GM19324 (cell line): ENCODE results near the gene TAF11L5.
"Not testable (repeated sequence)": the region's sequence is repeated elsewhere in the genome, so short reads cannot be mapped to it uniquely, and the experiment has no call there.

ENCODE experiments used
- ATAC-seq: cut with Tn5 transposase; IDR thresholded peaks from one replicate; pipeline ENCODE4 v1.9.1; 2021; ENCODE audit warnings: mild to moderate bottlenecking, moderate library complexity; ENCODE audit not compliant: unreplicated experiment, low FRiP score

TAF11L5 gene

DNA sequence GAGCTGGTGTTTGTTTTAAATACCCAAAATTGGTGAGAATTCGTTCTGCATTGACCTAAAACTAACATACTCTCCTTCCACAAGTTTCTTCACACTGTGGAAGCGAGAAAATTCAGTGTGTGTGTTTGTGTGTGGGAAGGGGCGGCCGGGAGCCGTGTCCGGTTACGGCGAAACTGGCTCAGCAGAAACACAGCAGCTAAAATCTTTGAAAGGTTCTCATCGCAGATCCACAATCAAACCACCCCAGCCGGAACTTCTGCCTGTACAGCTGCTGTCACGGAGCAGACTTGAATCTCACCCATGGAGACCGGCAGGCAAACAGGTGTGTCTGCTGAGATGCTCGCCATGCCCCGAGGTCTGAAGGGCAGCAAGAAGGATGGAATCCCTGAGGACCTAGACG lies at the start of gene TAF11L5:
TAF11L5 (plus strand) TSS at position 301 of the 400 bp plus-strand sequence.
- not testable (repeated sequence) for ATAC-seq

GRCh38 chr5:17477043-17477442 lies 48.0 kb upstream of the TAF11L5 start:
- no peak for ATAC-seq

GRCh38 chr5:17477573-17478265 lies 47.3 kb upstream of the TAF11L5 start:
- no peak for ATAC-seq

GRCh38 chr5:17481378-17481777 lies 43.7 kb upstream of the TAF11L5 start:
- no peak for ATAC-seq

- ATAC-seq, result no peak
Measured at GRCh38 chr5:17482790-17483189, 42.2 kb upstream of the TAF11L5 start.

GRCh38 chr5:17486464-17487173 lies 38.4 kb upstream of the TAF11L5 start:
- not testable (repeated sequence) for ATAC-seq

GRCh38 chr5:17487174-17487512 lies 37.9 kb upstream of the TAF11L5 start:
- no peak for ATAC-seq

GRCh38 chr5:17491257-17491656 lies 33.8 kb upstream of the TAF11L5 start:
- not testable (repeated sequence) for ATAC-seq

- no peak for ATAC-seq
Measured at GRCh38 chr5:17492770-17493169, 32.3 kb upstream of the TAF11L5 start.

DNA sequence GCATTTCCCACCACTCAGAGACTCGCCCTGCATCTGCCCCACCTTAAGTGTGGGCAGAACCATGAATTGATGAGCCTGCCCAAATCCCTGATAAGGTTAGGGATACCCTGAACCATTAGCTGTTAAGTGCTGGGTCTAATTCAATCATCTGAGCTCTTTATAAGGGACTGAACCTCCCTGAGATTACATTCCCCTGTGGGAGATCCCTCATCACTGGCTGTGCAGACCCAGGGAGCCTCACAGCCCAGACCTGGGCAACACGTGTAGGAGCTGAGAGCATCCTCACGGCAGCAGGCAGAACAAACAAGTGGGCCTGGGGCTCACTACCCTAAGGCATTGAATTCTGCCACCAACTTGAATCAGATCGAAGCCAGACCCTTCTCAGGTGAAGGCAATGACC lies 27.6 kb upstream of the TAF11L5 start:
- no peak for ATAC-seq

- ATAC-seq, result not testable (repeated sequence)
Measured at GRCh38 chr5:17497931-17498330, 27.1 kb upstream of the TAF11L5 start, which contains the start of gene TAF11L2. TAF11L2 (plus strand) TSS chr5:17498231.

DNA sequence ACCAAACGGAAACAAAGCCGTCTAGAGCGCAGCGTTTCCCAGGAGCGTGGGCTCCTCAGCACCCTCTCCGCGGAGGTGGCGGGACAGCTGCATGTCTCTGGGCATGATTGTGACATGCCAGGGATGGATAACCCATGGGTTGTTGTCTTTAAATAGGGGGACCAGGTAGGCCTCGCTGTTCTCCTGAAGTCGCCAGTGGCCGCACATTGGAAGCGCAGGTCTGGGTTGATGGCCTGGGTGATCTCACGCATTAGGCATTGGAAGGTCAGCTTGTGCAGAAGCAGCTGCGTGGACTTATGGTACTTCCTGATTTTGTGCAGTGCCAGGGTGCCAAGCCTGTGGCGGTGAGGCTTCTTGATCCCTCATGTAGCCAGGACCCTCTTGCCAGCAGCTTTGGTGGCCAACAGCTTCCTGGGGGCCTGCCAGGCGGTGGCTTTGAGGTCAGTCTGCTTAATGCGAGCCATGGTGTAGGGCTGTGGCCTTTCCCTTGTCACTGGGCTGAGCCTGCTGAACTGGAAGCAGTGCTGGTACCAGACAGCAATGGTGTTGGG lies 13.2 kb upstream of the TAF11L5 start:
- no peak for ATAC-seq

- not testable (repeated sequence) for ATAC-seq
Measured at GRCh38 chr5:17517526-17517925, 7.5 kb upstream of the TAF11L5 start.

GRCh38 chr5:17518067-17518466 lies 7.0 kb upstream of the TAF11L5 start, which contains the start of gene TAF11L3:
TAF11L3 (plus strand) TSS chr5:17518367.
- ATAC-seq, result not testable (repeated sequence)

DNA sequence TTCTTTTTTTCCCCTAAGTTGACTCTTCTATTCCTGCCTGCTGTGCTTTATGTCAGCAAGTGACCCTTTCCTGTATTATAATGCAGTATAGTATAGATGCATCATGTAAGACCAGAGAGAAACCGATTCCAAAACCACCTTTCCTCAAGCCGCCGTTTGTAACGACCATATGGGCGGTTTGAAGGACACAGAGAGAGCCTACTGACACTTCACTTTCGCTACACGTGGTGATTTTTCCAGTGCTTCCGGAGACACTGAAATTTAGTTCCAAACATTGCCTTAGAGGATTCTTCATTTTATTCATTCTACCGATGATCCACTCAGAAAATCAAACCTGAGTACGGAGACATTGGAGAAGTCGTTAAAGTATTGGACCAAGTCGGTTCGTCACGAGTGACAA lies 5.5 kb upstream of the TAF11L5 start:
- ATAC-seq, result not testable (repeated sequence)

DNA sequence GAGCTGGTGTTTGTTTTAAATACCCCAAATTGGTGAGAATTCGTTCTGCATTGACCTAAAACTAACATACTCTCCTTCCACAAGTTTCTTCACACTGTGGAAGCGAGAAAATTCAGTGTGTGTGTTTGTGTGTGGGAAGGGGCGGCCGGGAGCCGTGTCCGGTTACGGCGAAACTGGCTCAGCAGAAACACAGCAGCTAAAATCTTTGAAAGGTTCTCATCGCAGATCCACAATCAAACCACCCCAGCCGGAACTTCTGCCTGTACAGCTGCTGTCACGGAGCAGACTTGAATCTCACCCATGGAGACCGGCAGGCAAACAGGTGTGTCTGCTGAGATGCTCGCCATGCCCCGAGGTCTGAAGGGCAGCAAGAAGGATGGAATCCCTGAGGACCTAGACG lies 3.5 kb upstream of the TAF11L5 start, which contains the start of gene TAF11L4:
TAF11L4 (plus strand) TSS at position 301 of the 400 bp plus-strand sequence.
- ATAC-seq, result not testable (repeated sequence)

GRCh38 chr5:17526504-17526903 lies 1.5 kb downstream of the TAF11L5 start:
- ATAC-seq, result not testable (repeated sequence)

GRCh38 chr5:17528369-17528768 lies 3.3 kb downstream of the TAF11L5 start, which contains the start of gene TAF11L6:
TAF11L6 (plus strand) TSS chr5:17528669.
- ATAC-seq, result not testable (repeated sequence)
